ENCODE measurements around the gene GATAD2A.

- TF ChIP-seq EZH2 (IDR thresholded peaks at IDR 0.05; ENCODE audit: borderline replicate concordance, low read length), result no peak
- no peak for TF ChIP-seq CTCF (conservative IDR thresholded peaks at IDR 0.05 in 1 of 2, IDR thresholded peaks at IDR 0.05 in 1 of 2; ENCODE audit: extremely low read depth in 1 of 2, insufficient read depth in 1 of 2, low read depth in 1 of 2, low read length in 2 of 2)
Observed at GRCh38 chr19:19482809-19483596, 77.5 kb downstream of the GATAD2A start.

Data from mammary epithelial cell (primary cell).